Coronary artery (tissue), 2 donors: ENCODE measurements around the gene LDHD.

Experiments used
- DNase-seq: peaks from one replicate; pipeline ENCODE4 v3.0.0-alpha.2; 2017; ENCODE audit warnings: low spot score
- H3K27ac ChIP-seq, 2 donors: fragments of 200-600 bp; sonication (generic); one replicate each; pipeline ENCODE4 v1.5.1; 2016 to 2019
- H3K4me3 ChIP-seq: fragments of 200-600 bp; sonication (generic); 2 replicates; pipeline ENCODE4 v1.5.1; 2016; ENCODE audit warnings: mild to moderate bottlenecking, moderate library complexity
- CTCF ChIP-seq: fragments of 200-600 bp; sonication (generic); IDR thresholded peaks from one replicate; pipeline ENCODE4 v1.5.1; 2019; ENCODE audit warnings: antibody characterized with exemption

Gene LDHD

GRCh38 chr16:75080205-75081029 is 36.2 kb downstream of the LDHD start:
- no peak for DNase-seq
- no peak for TF ChIP-seq CTCF

GRCh38 chr16:75079346-75079926 is 37.1 kb downstream of the LDHD start:
- TF ChIP-seq CTCF: no peak
- DNase-seq: no peak
- no peak overlapping the region for H3K27ac ChIP-seq

More at GRCh38 chr16:75080205-75081029, 36.2 kb downstream of the LDHD start:
- no peak overlapping the region for H3K4me3 ChIP-seq
- H3K27ac ChIP-seq: no peak overlapping the region

GRCh38 chr16:75078886-75079285 is 37.7 kb downstream of the LDHD start:
- no peak overlapping the region for H3K4me3 ChIP-seq
- no peak for TF ChIP-seq CTCF
- no peak for DNase-seq
- H3K27ac ChIP-seq: no peak overlapping the region

More at GRCh38 chr16:75079346-75079926, 37.1 kb downstream of the LDHD start:
- H3K4me3 ChIP-seq: no peak overlapping the region

- no peak for TF ChIP-seq CTCF
- no peak overlapping the region for H3K27ac ChIP-seq
- H3K4me3 ChIP-seq: no peak overlapping the region
- DNase-seq: no peak
Measured at GRCh38 chr16:75075688-75076268, 40.8 kb downstream of the LDHD start.

- H3K4me3 ChIP-seq: no peak overlapping the region
- no peak for DNase-seq
- no peak overlapping the region for H3K27ac ChIP-seq
- TF ChIP-seq CTCF: no peak
Measured at GRCh38 chr16:75074920-75075687, 41.5 kb downstream of the LDHD start.

GRCh38 chr16:75074304-75074793 is 42.2 kb downstream of the LDHD start:
- Histone ChIP-seq H3K4me3 (no peak overlapping the region), H3K27ac (no peak overlapping the region)
- no peak for DNase-seq
- no peak for TF ChIP-seq CTCF
